Caco-2 (cell line): ENCODE measurements around the gene ALDH1A1. TPM values are rescaled to one million over a fixed set of nuclear protein-coding genes. Genes with fewer than 3 reads are reported as not detected.

Experiments
- BruUV-seq: library from RNA; stranded (reverse); fragments of 400-500 nt; replicated peaks from 2 replicates; lab custom pipeline; 2021; lab: Mats Ljungman, UMichigan
- CTCF ChIA-PET: fragments of 300-600 bp; sonication (Branson Sonifier 250); formaldehyde crosslinking; loops from one replicate; lab custom pipeline; 2022; ENCODE audit warnings: antibody characterized with exemption; lab: Charles Lee
- POLR2A ChIA-PET: fragments of 300-600 bp; sonication (Branson Sonifier 250); formaldehyde crosslinking; loops from one replicate; lab custom pipeline; 2022; ENCODE audit warnings: antibody characterized with exemption; lab: Charles Lee
- DNase-seq, 2 experiments: peaks; one replicate each; pipeline versions ENCODE4 v3.0.0 to v3.0.0-alpha.2; 2020 to 2022
- H3K27me3 ChIP-seq: replicated peaks from 2 replicates; pipeline ENCODE4 v1.6.0; 2011; ENCODE audit warnings: low read length; ENCODE audit not compliant: control insufficient read depth, insufficient read depth
- H3K36me3 ChIP-seq: 2 replicates; pipeline ENCODE4 v1.5.1; 2011; ENCODE audit warnings: low read length; ENCODE audit not compliant: control insufficient read depth, insufficient read depth
- H3K4me1 ChIP-seq: fragments of 250-450 bp; sonication (Bioruptor Pico); 2 replicates; pipeline ENCODE4 v1.5.1; 2020; ENCODE audit warnings: mild to moderate bottlenecking
- H3K4me3 ChIP-seq: 2 replicates; pipeline ENCODE4 v1.5.1; 2011; ENCODE audit warnings: low read depth, mild to moderate bottlenecking, control low read depth, low read length
- H3K9me3 ChIP-seq: fragments of 250-450 bp; sonication (Bioruptor Pico); 2 replicates; pipeline ENCODE4 v1.5.1; 2020; ENCODE audit warnings: mild to moderate bottlenecking, moderate library complexity
- H3K27ac Mint-ChIP-seq: one replicate; pipeline ENCODE4 v1.8.0; 2022; ENCODE audit warnings: mixed read lengths; ENCODE audit not compliant: unreplicated experiment
- H3K27me3 Mint-ChIP-seq: one replicate; pipeline ENCODE4 v1.8.0; 2022; ENCODE audit warnings: mixed read lengths; ENCODE audit not compliant: insufficient read depth, unreplicated experiment
- H3K36me3 Mint-ChIP-seq: one replicate; pipeline ENCODE4 v1.8.0; 2022; ENCODE audit warnings: mild to moderate bottlenecking, mixed read lengths; ENCODE audit not compliant: insufficient read depth, unreplicated experiment
- H3K4me1 Mint-ChIP-seq: one replicate; pipeline ENCODE4 v1.8.0; 2022; ENCODE audit warnings: low read depth, mixed read lengths; ENCODE audit not compliant: unreplicated experiment
- H3K4me3 Mint-ChIP-seq: one replicate; pipeline ENCODE4 v1.8.0; 2022; ENCODE audit warnings: mild to moderate bottlenecking, moderate library complexity, mixed read lengths; ENCODE audit not compliant: unreplicated experiment
- H3K9me3 Mint-ChIP-seq: one replicate; pipeline ENCODE4 v1.8.0; 2022; ENCODE audit warnings: mixed read lengths; ENCODE audit not compliant: unreplicated experiment
- CTCF ChIP-seq, 2 experiments: fragments of 200-600 bp in 1 of 2; IDR thresholded peaks; 1 replicate in 1 of 2; 2 replicates in 1 of 2; pipeline versions ENCODE4 v1.5.1 to v1.8.0; 2011 to 2022; ENCODE audit warnings: antibody characterized with exemption in 1 of 2, control low read depth in 1 of 2, inconsistent platforms in 1 of 2, low read depth in 1 of 2, low read length in 1 of 2, mild to moderate bottlenecking in 1 of 2, moderate library complexity in 1 of 2; ENCODE audit not compliant: insufficient read depth in 1 of 2, severe bottlenecking in 1 of 2, unreplicated experiment in 1 of 2
- intact Hi-C: fragments of 100-400 bp; cut with micrococcal nuclease; formaldehyde crosslinking; loops from one replicate; pipeline ENCODE4 v1.10.0; 2022; ENCODE audit not compliant: unreplicated experiment
- total RNA-seq: library from RNA; stranded (reverse); gene quantifications from 2 replicates; pipeline ENCODE4 v1.2.3, GENCODE V29; 2022

Gene ALDH1A1
- total RNA-seq, 1 experiment from 2014 or later: 119 TPM

- H3K4me1 Mint-ChIP-seq: no peaks in the 10 kb centered on the region
- no peak overlapping the region for H3K27ac Mint-ChIP-seq
- ChIA-PET CTCF (no interaction called here), POLR2A (no interaction called here)
- BruUV-seq: no TSS peak
- Histone ChIP-seq H3K27me3 (no peaks in the 10 kb centered on the region), H3K4me3 (no peak overlapping the region), H3K9me3 (no peaks in the 10 kb centered on the region), H3K36me3 (no peaks in the 10 kb centered on the region), H3K4me1 (no peaks in the 10 kb centered on the region)
- no peak overlapping the region for H3K4me3 Mint-ChIP-seq
- intact Hi-C loops: no loop called here
- DNase-seq: no peak
- H3K36me3 Mint-ChIP-seq: no peaks in the 10 kb centered on the region
- no peaks in the 10 kb centered on the region for H3K9me3 Mint-ChIP-seq
- TF ChIP-seq CTCF (IDR thresholded peaks at IDR 0.05; ENCODE audit: insufficient read depth in 1 of 2, low read depth in 1 of 2, low read length in 1 of 2, severe bottlenecking in 1 of 2, unreplicated experiment in 1 of 2): no peak
- H3K27me3 Mint-ChIP-seq: no peaks in the 10 kb centered on the region
These were observed 45.4 kb downstream of the ALDH1A1 start for GRCh38 chr9:72907421-72907820.

GRCh38 chr9:72906810-72907209, 46.0 kb downstream of the ALDH1A1 start:
- Histone ChIP-seq H3K4me1 (no peaks in the 10 kb centered on the region), H3K27me3 (no peaks in the 10 kb centered on the region), H3K36me3 (no peaks in the 10 kb centered on the region), H3K4me3 (no peak overlapping the region), H3K9me3 (no peaks in the 10 kb centered on the region)
- no peak for DNase-seq
- Mint-ChIP-seq H3K4me1 (no peaks in the 10 kb centered on the region), H3K4me3 (no peak overlapping the region), H3K27ac (no peak overlapping the region), H3K27me3 (no peaks in the 10 kb centered on the region), H3K36me3 (no peaks in the 10 kb centered on the region), H3K9me3 (no peaks in the 10 kb centered on the region)
- intact Hi-C loops: no loop called here
- no TSS peak for BruUV-seq
- ChIA-PET CTCF (no interaction called here), POLR2A (no interaction called here)
- TF ChIP-seq CTCF (IDR thresholded peaks at IDR 0.05; ENCODE audit: insufficient read depth in 1 of 2, low read depth in 1 of 2, low read length in 1 of 2, severe bottlenecking in 1 of 2, unreplicated experiment in 1 of 2): no peak

- no peak for TF ChIP-seq CTCF (IDR thresholded peaks at IDR 0.05; ENCODE audit: insufficient read depth in 1 of 2, low read depth in 1 of 2, low read length in 1 of 2, severe bottlenecking in 1 of 2, unreplicated experiment in 1 of 2)
- no TSS peak for BruUV-seq
- Mint-ChIP-seq H3K9me3 (no peaks in the 10 kb centered on the region), H3K4me3 (no peak overlapping the region), H3K4me1 (no peaks in the 10 kb centered on the region), H3K27me3 (no peaks in the 10 kb centered on the region), H3K36me3 (no peaks in the 10 kb centered on the region), H3K27ac (no peak overlapping the region)
- Histone ChIP-seq H3K4me3 (no peak overlapping the region), H3K4me1 (no peaks in the 10 kb centered on the region), H3K27me3 (no peaks in the 10 kb centered on the region), H3K36me3 (no peaks in the 10 kb centered on the region), H3K9me3 (no peaks in the 10 kb centered on the region)
- ChIA-PET POLR2A (no interaction called here), CTCF (no interaction called here)
- no peak for DNase-seq
- intact Hi-C loops: no loop called here
These were observed 47.1 kb downstream of the ALDH1A1 start for GRCh38 chr9:72905514-72906480.
